Muscle of leg (tissue), 16 donors: ENCODE data around the gene PIP5K1B. TPM values are rescaled to one million over a fixed set of nuclear protein-coding genes. Genes with fewer than 3 reads are reported as not detected.

Source experiments
- DNase-seq: peaks from one replicate; pipeline ENCODE4 v3.0.0; 2013
- H3K27ac ChIP-seq: one replicate; pipeline ENCODE4 v1.5.1; 2013; ENCODE audit warnings: mild to moderate bottlenecking, low read length, control low read depth
- H3K27me3 ChIP-seq: one replicate; pipeline ENCODE4 v1.6.1; 2013; ENCODE audit warnings: low read length; ENCODE audit not compliant: control insufficient read depth, insufficient read depth
- H3K36me3 ChIP-seq: one replicate; pipeline ENCODE4 v1.6.1; 2013; ENCODE audit warnings: low read length; ENCODE audit not compliant: control insufficient read depth, insufficient read depth
- H3K4me1 ChIP-seq: one replicate; pipeline ENCODE4 v1.6.1; 2013; ENCODE audit warnings: low read length; ENCODE audit not compliant: control insufficient read depth, insufficient read depth
- H3K4me3 ChIP-seq: one replicate; pipeline ENCODE4 v1.5.1; 2013; ENCODE audit warnings: low read length, control low read depth
- H3K9me3 ChIP-seq: replicated peaks from 2 replicates; pipeline ENCODE4 v1.6.1; 2013; ENCODE audit warnings: low read depth, low read length; ENCODE audit not compliant: control insufficient read depth
- WGBS: methylation state at CpG from one replicate; pipeline ENCODE4 v1.1.5; 2013; ENCODE audit warnings: missing lambda C conversion rate; ENCODE audit not compliant: insufficient coverage; 5-methylcytosine and 5-hydroxymethylcytosine counted together
- long read RNA-seq, 11 donors: transcript quantifications; one replicate each; lab custom pipeline, GENCODE V29; 2026
- polyA plus RNA-seq, 8 donors: library from polyadenylated mRNA; unstranded; fragments of 120-200 nt; gene quantifications; one replicate each; pipeline versions ENCODE4 v1.2.1 to v1.2.3, GENCODE V29; 2013; ENCODE audit warnings: inconsistent platforms in 1 of 8, low replicate concordance in 1 of 8; ENCODE audit not compliant: insufficient read length in 8 of 8, insufficient read depth in 1 of 8
- total RNA-seq: library from RNA; stranded (reverse); fragments of 120-200 nt; gene quantifications from one replicate; pipeline ENCODE4 v1.2.4, GENCODE V29; 2013

The PIP5K1B gene
- total RNA-seq (1.2 TPM), polyA plus RNA-seq (1 to 10 TPM in 5 of 8 donors, under 1 TPM in 3; 0.91 to 3.1 (median 1.4) TPM)
- long read RNA-seq, donor 1, result 0 reads
- long read RNA-seq, donor 2, result 0 reads
- long read RNA-seq, donor 3, result 0 reads
- long read RNA-seq, donor 4, result 0 reads
- long read RNA-seq, donor 5, result 0 reads
- long read RNA-seq, donor 6, result 0 reads
- long read RNA-seq, donor 7, result 0 reads
- long read RNA-seq, donor 8, result 0 reads
- long read RNA-seq, donor 9, result 0 reads
- long read RNA-seq, donor 10, result 0 reads
- long read RNA-seq, donor 11, result 0 reads

GRCh38 chr9:68704814-68705530 is at the start of gene PIP5K1B:
PIP5K1B (plus strand) TSS chr9:68705240; CDS start chr9:68822615, 117,375 bp downstream.
- Histone ChIP-seq H3K27ac (no peak within 1 kb of the TSS), H3K36me3 (no peaks in the 10 kb centered on the region), H3K4me3 (peak within 1 kb of the TSS; percentile 53), H3K27me3 (peaks cover 40% of the 10 kb centered on the region), H3K4me1 (peaks cover 17% of the 10 kb centered on the region), H3K9me3 (no peaks in the 10 kb centered on the region)
- WGBS, result under 1% methylated on average over 81 of the region's 84 CpGs
- DNase-seq, result peak; percentile 73

DNA sequence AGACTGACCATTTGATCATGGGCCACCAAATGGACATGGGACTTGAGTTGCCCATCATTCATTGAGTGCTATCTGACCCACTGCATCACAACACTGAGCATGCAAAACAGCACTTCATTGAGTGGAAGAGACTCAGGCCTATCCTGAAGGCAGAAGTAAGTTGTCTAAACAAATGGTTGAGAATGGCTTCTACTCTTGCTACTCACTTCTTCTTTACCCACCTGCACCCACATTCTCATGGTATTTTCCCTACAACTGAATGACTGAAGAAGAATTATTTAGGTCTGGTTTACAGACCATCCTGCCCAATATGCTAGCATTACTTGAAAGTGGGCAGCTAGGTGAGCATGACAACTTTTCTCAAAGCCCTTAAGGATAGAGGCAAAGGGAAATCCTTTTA is 41.0 kb upstream of the PIP5K1B start:
- Histone ChIP-seq H3K27ac (no peak overlapping the region), H3K4me1 (no peaks in the 10 kb centered on the region), H3K9me3 (no peaks in the 10 kb centered on the region), H3K27me3 (no peaks in the 10 kb centered on the region), H3K4me3 (no peak overlapping the region), H3K36me3 (no peaks in the 10 kb centered on the region)
- no peak for DNase-seq

GRCh38 chr9:68668127-68668526 is 36.9 kb upstream of the PIP5K1B start:
- no peak for DNase-seq
- 86% methylated on average over 1 of the region's 1 CpG for WGBS
- no peak overlapping the region for H3K27ac ChIP-seq
- H3K9me3 ChIP-seq, result no peaks in the 10 kb centered on the region
- no peaks in the 10 kb centered on the region for H3K27me3 ChIP-seq
- no peak overlapping the region for H3K4me3 ChIP-seq
- no peaks in the 10 kb centered on the region for H3K36me3 ChIP-seq
- no peaks in the 10 kb centered on the region for H3K4me1 ChIP-seq

DNA sequence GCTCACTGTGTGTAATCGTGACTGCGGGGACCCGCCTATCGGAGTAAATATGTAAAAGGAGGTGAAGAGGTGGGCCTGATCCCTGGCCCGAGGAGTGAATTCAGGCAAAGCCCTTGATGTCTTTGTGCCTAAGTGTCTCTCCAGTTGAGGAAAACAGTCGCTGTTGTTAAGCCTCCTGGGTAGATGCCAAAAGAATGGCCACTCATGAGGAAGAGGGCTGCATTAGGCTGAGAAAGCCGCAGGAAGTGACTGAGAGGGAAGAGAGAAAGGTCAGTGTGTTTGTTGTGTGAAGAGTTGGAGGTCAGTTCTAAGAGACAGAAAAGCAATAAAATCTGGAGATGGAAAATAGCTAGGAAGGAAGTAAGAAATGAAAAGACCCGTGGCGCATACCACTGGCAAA is 35.8 kb upstream of the PIP5K1B start:
- no peaks in the 10 kb centered on the region for H3K27me3 ChIP-seq
- peak; percentile 42 for DNase-seq
- no peaks in the 10 kb centered on the region for H3K4me1 ChIP-seq
- no peaks in the 10 kb centered on the region for H3K9me3 ChIP-seq
- 47% methylated on average over 9 of the region's 9 CpGs for WGBS
- H3K27ac ChIP-seq, result no peak overlapping the region
- no peaks in the 10 kb centered on the region for H3K36me3 ChIP-seq
- H3K4me3 ChIP-seq, result no peak overlapping the region

- H3K27ac ChIP-seq, result no peak overlapping the region
- DNase-seq, result no peak
- WGBS, result 100% methylated on average over 1 of the region's 1 CpG
Observed at GRCh38 chr9:68672215-68672614, 32.8 kb upstream of the PIP5K1B start.

GRCh38 chr9:68672625-68673024 is 32.4 kb upstream of the PIP5K1B start:
- no peaks in the 10 kb centered on the region for H3K9me3 ChIP-seq
- H3K36me3 ChIP-seq, result no peaks in the 10 kb centered on the region
- no peak for DNase-seq
- H3K4me1 ChIP-seq, result no peaks in the 10 kb centered on the region
- no peak overlapping the region for H3K4me3 ChIP-seq
- no peak overlapping the region for H3K27ac ChIP-seq
- no peaks in the 10 kb centered on the region for H3K27me3 ChIP-seq

More at GRCh38 chr9:68672215-68672614, 32.8 kb upstream of the PIP5K1B start:
- Histone ChIP-seq H3K36me3 (no peaks in the 10 kb centered on the region), H3K4me3 (no peak overlapping the region), H3K4me1 (no peaks in the 10 kb centered on the region), H3K27me3 (no peaks in the 10 kb centered on the region), H3K9me3 (no peaks in the 10 kb centered on the region)

GRCh38 chr9:68678430-68678829 is 26.6 kb upstream of the PIP5K1B start:
- H3K27ac ChIP-seq, result no peak overlapping the region
- H3K4me3 ChIP-seq, result no peak overlapping the region
- H3K27me3 ChIP-seq, result peaks cover 3% of the 10 kb centered on the region
- peak; percentile 11 for DNase-seq
- no peaks in the 10 kb centered on the region for H3K9me3 ChIP-seq
- WGBS, result 32% methylated on average over 4 of the region's 5 CpGs
- H3K4me1 ChIP-seq, result no peaks in the 10 kb centered on the region
- H3K36me3 ChIP-seq, result no peaks in the 10 kb centered on the region

DNA sequence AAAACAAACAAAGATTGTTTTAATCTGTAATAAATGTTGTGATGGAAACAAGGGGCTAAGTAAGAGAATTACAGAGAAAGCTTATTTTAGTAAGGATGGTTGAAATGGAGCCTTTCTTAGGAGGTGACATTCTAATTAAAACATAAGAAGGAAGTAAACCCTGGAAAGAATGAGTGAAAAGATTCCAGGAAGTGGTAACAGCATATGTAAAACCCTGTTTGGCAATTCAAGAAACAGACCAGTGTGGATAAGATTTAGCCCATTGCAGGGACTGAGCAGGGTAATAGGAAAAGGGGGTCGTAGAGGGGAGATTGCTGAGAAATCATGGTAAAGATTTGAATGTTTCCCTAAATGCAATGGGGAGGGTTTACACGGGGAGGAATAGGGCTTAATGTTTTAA is 21.6 kb upstream of the PIP5K1B start:
- DNase-seq, result peak; percentile 10
- no peaks in the 10 kb centered on the region for H3K4me1 ChIP-seq
- no peak overlapping the region for H3K27ac ChIP-seq
- no peak overlapping the region for H3K4me3 ChIP-seq
- no peaks in the 10 kb centered on the region for H3K36me3 ChIP-seq
- H3K27me3 ChIP-seq, result peaks cover 2% of the 10 kb centered on the region
- WGBS, result 61% methylated on average over 2 of the region's 2 CpGs
- no peaks in the 10 kb centered on the region for H3K9me3 ChIP-seq

DNA sequence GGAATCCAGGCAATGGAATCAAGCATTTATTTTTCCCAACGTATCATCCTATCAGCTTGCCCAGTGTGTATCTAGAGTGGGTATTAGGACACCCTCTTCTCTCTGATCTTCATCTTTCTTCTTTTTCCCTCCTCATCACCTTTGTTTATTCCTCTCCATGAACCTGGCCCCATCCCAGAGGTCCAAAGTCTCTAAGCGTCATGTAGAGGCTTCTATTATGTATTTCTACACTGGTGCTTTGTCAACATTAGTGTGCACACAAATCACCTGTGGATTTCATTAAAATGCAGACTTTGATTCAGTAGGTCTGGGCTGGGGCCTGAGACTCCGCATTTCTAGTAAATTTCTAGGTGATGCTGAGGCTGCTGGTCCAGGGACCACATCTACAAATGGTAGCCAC is 19.8 kb upstream of the PIP5K1B start:
- Histone ChIP-seq H3K4me3 (no peak overlapping the region), H3K27ac (no peak overlapping the region), H3K9me3 (no peaks in the 10 kb centered on the region), H3K4me1 (no peaks in the 10 kb centered on the region), H3K36me3 (no peaks in the 10 kb centered on the region), H3K27me3 (peaks cover 3% of the 10 kb centered on the region)
- no peak for DNase-seq
- no CpG with 5 or more reads among the region's 3 CpGs for WGBS

- Histone ChIP-seq H3K9me3 (no peaks in the 10 kb centered on the region), H3K27ac (no peak overlapping the region), H3K4me3 (no peak overlapping the region), H3K4me1 (no peaks in the 10 kb centered on the region), H3K36me3 (no peaks in the 10 kb centered on the region), H3K27me3 (peaks cover 4% of the 10 kb centered on the region)
- peak; percentile 2 for DNase-seq
- no CpG with 5 or more reads among the region's 3 CpGs for WGBS
Observed at GRCh38 chr9:68685770-68686169, 19.3 kb upstream of the PIP5K1B start.
